Vagina (tissue), 2 donors: ENCODE measurements around the gene DCLK2. TPM values are rescaled to one million over a fixed set of nuclear protein-coding genes. Genes with fewer than 3 reads are reported as not detected.

ENCODE experiments used
- DNase-seq, 2 donors: peaks; one replicate each; pipeline ENCODE4 v3.0.0-alpha.2; 2017; ENCODE audit errors: extremely low spot score in 2 of 2
- H3K27ac ChIP-seq: fragments of 200-600 bp; sonication (generic); one replicate; pipeline ENCODE4 v1.5.1; 2019
- H3K27me3 ChIP-seq: fragments of 200-600 bp; sonication (generic); one replicate; pipeline ENCODE4 v1.5.1; 2019
- H3K36me3 ChIP-seq, 2 donors: fragments of 200-600 bp; sonication (generic); one replicate each; pipeline ENCODE4 v1.5.1; 2017 to 2019
- H3K4me1 ChIP-seq: fragments of 200-600 bp; sonication (generic); one replicate; pipeline ENCODE4 v1.5.1; 2019
- H3K4me3 ChIP-seq, 2 donors: fragments of 200-600 bp; sonication (generic); 1 replicate in 1 of 2; 2 replicates in 1 of 2; pipeline ENCODE4 v1.5.1; 2016 to 2019
- H3K9me3 ChIP-seq: fragments of 200-600 bp; sonication (generic); one replicate; pipeline ENCODE4 v1.5.1; 2019
- POLR2A ChIP-seq, 2 donors: fragments of 450-650 bp; IDR thresholded peaks; one replicate each; pipeline ENCODE4 v1.6.1; 2017; ENCODE audit warnings: antibody characterized with exemption in 2 of 2, mild to moderate bottlenecking in 2 of 2, moderate library complexity in 2 of 2
- POLR2AphosphoS5 ChIP-seq, 2 donors: sonication (generic); formaldehyde crosslinking; IDR thresholded peaks; one replicate each; pipeline ENCODE4 v1.9.0; 2017; ENCODE audit warnings: antibody characterized with exemption in 2 of 2, mild to moderate bottlenecking in 2 of 2, low read depth in 1 of 2; ENCODE audit not compliant: insufficient read depth in 1 of 2
- intact Hi-C: fragments of 100-400 bp; cut with DNase I; formaldehyde crosslinking; loops from one replicate; pipeline ENCODE4 v1.15.1; 2023
- total RNA-seq: library from RNA; depleted of rRNA; stranded (reverse); fragments of >200 nt; gene quantifications from one replicate; pipeline ENCODE4 v1.2.3, GENCODE V29; 2016
- TF ChIP-seq, protein P1 (sequence below), 3 experiments: fragments of 450-650 bp in 2 of 3; fragments of 200-600 bp in 1 of 3; sonication (generic) in 1 of 3; IDR thresholded peaks; one replicate each; pipeline ENCODE4 v1.5.1; 2017 to 2019; ENCODE audit warnings: antibody characterized with exemption in 3 of 3, mild to moderate bottlenecking in 2 of 3, moderate library complexity in 2 of 3

The DCLK2 gene
- total RNA-seq, 1 donor from 2014 or later, result 5.9 TPM

DNA sequence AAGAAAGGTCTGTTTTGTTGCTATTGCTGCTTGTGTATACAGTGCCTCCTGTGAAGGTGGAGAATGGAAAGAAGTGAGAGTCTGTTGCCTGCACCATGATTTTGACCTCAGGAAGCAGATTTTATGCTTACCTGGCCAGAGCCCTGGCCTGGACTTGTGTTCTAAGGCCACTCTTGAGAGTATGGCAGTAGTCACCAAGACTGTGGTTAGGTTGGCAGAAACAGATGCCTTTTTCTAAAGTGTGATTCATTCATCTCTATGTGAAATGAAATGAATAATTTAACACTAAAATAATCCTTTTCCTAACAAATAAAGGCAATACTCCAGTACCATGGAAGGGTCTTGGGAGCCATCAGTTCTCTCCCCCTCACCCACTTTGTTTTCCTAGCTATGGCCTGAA lies 161.8 kb downstream of the DCLK2 start:
- intact Hi-C loops, result loop anchor here (10.0 kb wide), 1 partner anchor 235 kb away; no protein-coding TSS in a partner anchor
- H3K4me1 ChIP-seq, result peaks cover 5% of the 10 kb centered on the region
- H3K4me3 ChIP-seq, result no peak overlapping the region
- H3K27me3 ChIP-seq, result no peaks in the 10 kb centered on the region
- H3K27ac ChIP-seq, result no peak overlapping the region
- H3K9me3 ChIP-seq, result no peaks in the 10 kb centered on the region
- H3K36me3 ChIP-seq, result no peaks in the 10 kb centered on the region
- TF ChIP-seq POLR2AphosphoS5 (IDR thresholded peaks at IDR 0.05; ENCODE audit: insufficient read depth in 1 of 2, low read depth in 1 of 2) (no peak), POLR2A (IDR thresholded peaks at IDR 0.05) (no peak)
- TF ChIP-seq, protein P1, sequence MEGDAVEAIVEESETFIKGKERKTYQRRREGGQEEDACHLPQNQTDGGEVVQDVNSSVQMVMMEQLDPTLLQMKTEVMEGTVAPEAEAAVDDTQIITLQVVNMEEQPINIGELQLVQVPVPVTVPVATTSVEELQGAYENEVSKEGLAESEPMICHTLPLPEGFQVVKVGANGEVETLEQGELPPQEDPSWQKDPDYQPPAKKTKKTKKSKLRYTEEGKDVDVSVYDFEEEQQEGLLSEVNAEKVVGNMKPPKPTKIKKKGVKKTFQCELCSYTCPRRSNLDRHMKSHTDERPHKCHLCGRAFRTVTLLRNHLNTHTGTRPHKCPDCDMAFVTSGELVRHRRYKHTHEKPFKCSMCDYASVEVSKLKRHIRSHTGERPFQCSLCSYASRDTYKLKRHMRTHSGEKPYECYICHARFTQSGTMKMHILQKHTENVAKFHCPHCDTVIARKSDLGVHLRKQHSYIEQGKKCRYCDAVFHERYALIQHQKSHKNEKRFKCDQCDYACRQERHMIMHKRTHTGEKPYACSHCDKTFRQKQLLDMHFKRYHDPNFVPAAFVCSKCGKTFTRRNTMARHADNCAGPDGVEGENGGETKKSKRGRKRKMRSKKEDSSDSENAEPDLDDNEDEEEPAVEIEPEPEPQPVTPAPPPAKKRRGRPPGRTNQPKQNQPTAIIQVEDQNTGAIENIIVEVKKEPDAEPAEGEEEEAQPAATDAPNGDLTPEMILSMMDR (IDR thresholded peaks at IDR 0.05), result no peak
- no peak for DNase-seq

DNA sequence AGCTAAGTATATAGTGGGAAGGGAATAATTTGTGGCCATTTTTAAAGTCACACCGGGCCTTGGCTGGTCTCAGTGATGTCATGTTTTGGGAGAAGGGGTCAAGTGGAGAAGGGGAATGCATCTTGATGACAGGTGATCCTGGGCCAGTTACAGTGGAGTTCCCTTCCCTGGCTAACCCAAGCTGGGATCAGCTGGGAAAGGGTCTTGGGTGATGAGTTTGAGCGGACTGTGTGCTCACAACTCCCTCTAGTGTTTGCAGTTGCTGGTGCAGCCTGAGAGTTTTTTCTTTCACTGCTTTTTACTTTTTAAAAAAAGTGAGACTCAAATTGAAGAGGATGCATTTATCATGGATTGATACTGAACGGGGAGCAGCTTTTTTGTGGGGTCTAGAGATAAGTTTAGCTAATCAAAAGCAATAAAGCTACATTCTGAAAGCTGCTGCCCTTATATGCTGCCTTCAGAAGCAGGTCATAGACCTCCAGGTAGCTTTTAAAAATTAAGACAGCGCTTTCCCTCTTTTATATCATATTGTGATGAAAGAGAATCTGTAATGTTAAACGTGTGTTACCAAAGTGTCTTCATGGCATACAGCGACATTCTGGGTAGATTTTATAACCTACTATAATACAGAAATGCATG lies 164.7 kb downstream of the DCLK2 start:
- Histone ChIP-seq H3K36me3 (no peaks in the 10 kb centered on the region), H3K27ac (no peak overlapping the region), H3K27me3 (no peaks in the 10 kb centered on the region), H3K4me3 (no peak overlapping the region), H3K9me3 (no peaks in the 10 kb centered on the region), H3K4me1 (no peaks in the 10 kb centered on the region)
- intact Hi-C loops, result loop anchor here (10.0 kb wide), 1 partner anchor 238 kb away; no protein-coding TSS in a partner anchor
- TF ChIP-seq POLR2A (IDR thresholded peaks at IDR 0.05), result no peak
- TF ChIP-seq, protein P1 (IDR thresholded peaks at IDR 0.05), result peak; percentile 33 to 68 (median 64)
- TF ChIP-seq POLR2AphosphoS5 (IDR thresholded peaks at IDR 0.05; ENCODE audit: insufficient read depth in 1 of 2, low read depth in 1 of 2), result no peak
- no peak for DNase-seq

- H3K27me3 ChIP-seq, result no peaks in the 10 kb centered on the region
- H3K4me3 ChIP-seq, result no peak overlapping the region
- intact Hi-C loops, result loop anchor here (10.0 kb wide), 1 partner anchor 239 kb away; no protein-coding TSS in a partner anchor
- H3K36me3 ChIP-seq, result no peaks in the 10 kb centered on the region
- H3K4me1 ChIP-seq, result no peaks in the 10 kb centered on the region
- H3K9me3 ChIP-seq, result no peaks in the 10 kb centered on the region
- H3K27ac ChIP-seq, result no peak overlapping the region
- DNase-seq, result no peak
- TF ChIP-seq POLR2AphosphoS5 (IDR thresholded peaks at IDR 0.05; ENCODE audit: insufficient read depth in 1 of 2, low read depth in 1 of 2) (no peak), POLR2A (IDR thresholded peaks at IDR 0.05) (no peak)
- TF ChIP-seq, protein P1 (IDR thresholded peaks at IDR 0.05), result no peak
Measured at GRCh38 chr4:150243932-150244331, 165.7 kb downstream of the DCLK2 start.

- Histone ChIP-seq H3K27me3 (no peaks in the 10 kb centered on the region), H3K4me3 (no peak overlapping the region), H3K27ac (no peak overlapping the region), H3K4me1 (no peaks in the 10 kb centered on the region), H3K9me3 (no peaks in the 10 kb centered on the region), H3K36me3 (no peaks in the 10 kb centered on the region)
- TF ChIP-seq POLR2AphosphoS5 (IDR thresholded peaks at IDR 0.05; ENCODE audit: insufficient read depth in 1 of 2, low read depth in 1 of 2), result no peak
- TF ChIP-seq, protein P1 (IDR thresholded peaks at IDR 0.05), result no peak
- no peak for TF ChIP-seq POLR2A (IDR thresholded peaks at IDR 0.05)
- intact Hi-C loops, result loop anchor here (10.0 kb wide), 1 partner anchor 240 kb away; no protein-coding TSS in a partner anchor
- no peak for DNase-seq
Measured at GRCh38 chr4:150244600-150244999, 166.4 kb downstream of the DCLK2 start.

GRCh38 chr4:150247184-150247583 lies 168.9 kb downstream of the DCLK2 start:
- H3K4me1 ChIP-seq, result no peaks in the 10 kb centered on the region
- intact Hi-C loops, result loop anchor here (10.0 kb wide), 1 partner anchor 242 kb away; no protein-coding TSS in a partner anchor
- H3K4me3 ChIP-seq, result no peak overlapping the region
- no peak overlapping the region for H3K27ac ChIP-seq
- TF ChIP-seq, protein P1 (IDR thresholded peaks at IDR 0.05), result no peak
- TF ChIP-seq POLR2AphosphoS5 (IDR thresholded peaks at IDR 0.05; ENCODE audit: insufficient read depth in 1 of 2, low read depth in 1 of 2) (no peak), POLR2A (IDR thresholded peaks at IDR 0.05) (no peak)
- no peaks in the 10 kb centered on the region for H3K27me3 ChIP-seq
- H3K36me3 ChIP-seq, result no peaks in the 10 kb centered on the region
- no peaks in the 10 kb centered on the region for H3K9me3 ChIP-seq
- DNase-seq, result no peak
